ENCODE results near the gene CNTNAP5.
"Not testable (repeated sequence)": the region's sequence is repeated elsewhere in the genome, so short reads cannot be mapped to it uniquely, and the experiment has no call there.

CNTNAP5 gene

GRCh38 chr2:124333784-124334183, 308.7 kb downstream of the CNTNAP5 start:
- no peak for DNase-seq

- DNase-seq: no peak
Measured at GRCh38 chr2:124335058-124335457, 310.0 kb downstream of the CNTNAP5 start.

- no peak for DNase-seq
Measured at GRCh38 chr2:124339709-124340108, 314.6 kb downstream of the CNTNAP5 start.

GRCh38 chr2:124343827-124344498, 318.9 kb downstream of the CNTNAP5 start:
- no peak for DNase-seq

GRCh38 chr2:124347209-124347608, 322.1 kb downstream of the CNTNAP5 start:
- no peak for DNase-seq

- no peak for DNase-seq
Measured at GRCh38 chr2:124353656-124354055, 328.6 kb downstream of the CNTNAP5 start.

GRCh38 chr2:124354466-124354865, 329.4 kb downstream of the CNTNAP5 start:
- no peak for DNase-seq

- not testable (repeated sequence) for DNase-seq
Measured at GRCh38 chr2:124361966-124362365, 336.9 kb downstream of the CNTNAP5 start.

GRCh38 chr2:124369181-124369580, 344.1 kb downstream of the CNTNAP5 start:
- DNase-seq: no peak

GRCh38 chr2:124380221-124380749, 355.2 kb downstream of the CNTNAP5 start:
- DNase-seq: no peak

GRCh38 chr2:124382067-124382618, 357.1 kb downstream of the CNTNAP5 start:
- DNase-seq: no peak

GRCh38 chr2:124395961-124396360, 370.9 kb downstream of the CNTNAP5 start:
- no peak for DNase-seq

- DNase-seq: no peak
Measured at GRCh38 chr2:124402274-124402673, 377.2 kb downstream of the CNTNAP5 start.

- not testable (repeated sequence) for DNase-seq
Measured at GRCh38 chr2:124407836-124408534, 382.9 kb downstream of the CNTNAP5 start.

- DNase-seq: no peak
Measured at GRCh38 chr2:124424074-124424473, 399.0 kb downstream of the CNTNAP5 start.

- no peak for DNase-seq
Measured at GRCh38 chr2:124426122-124426521, 401.0 kb downstream of the CNTNAP5 start.

- no peak for DNase-seq
Measured at GRCh38 chr2:124426625-124427024, 401.5 kb downstream of the CNTNAP5 start.

- DNase-seq: no peak
Measured at GRCh38 chr2:124437811-124438210, 412.7 kb downstream of the CNTNAP5 start.

- DNase-seq: no peak
Measured at GRCh38 chr2:124450481-124450880, 425.4 kb downstream of the CNTNAP5 start.

- DNase-seq: no peak
Measured at GRCh38 chr2:124476291-124476690, 451.2 kb downstream of the CNTNAP5 start.

GRCh38 chr2:124478761-124479160, 453.7 kb downstream of the CNTNAP5 start:
- no peak for DNase-seq

GRCh38 chr2:124480958-124481357, 455.9 kb downstream of the CNTNAP5 start:
- no peak for DNase-seq

GRCh38 chr2:124482044-124482443, 457.0 kb downstream of the CNTNAP5 start:
- DNase-seq: no peak

GRCh38 chr2:124482551-124482950, 457.5 kb downstream of the CNTNAP5 start:
- no peak for DNase-seq
